Kidney (tissue), 14 donors: ENCODE results near the gene CDK6. TPM values are rescaled to one million over a fixed set of nuclear protein-coding genes. Genes with fewer than 3 reads are reported as not detected.

Experiments
- DNase-seq, 5 donors: peaks; one replicate each; pipeline ENCODE4 v3.0.0-alpha.2; 2013 to 2020
- FAIRE-seq: peaks from 2 replicates; lab custom pipeline; 2012; peaks lifted over from hg19 to GRCh38; lab: Jason Lieb, UNC
- H3K27ac ChIP-seq, 2 donors: one replicate each; pipeline ENCODE4 v1.7.0; 2013; ENCODE audit warnings: low read depth in 2 of 2, low read length in 2 of 2, inconsistent platforms in 1 of 2
- H3K27me3 ChIP-seq: one replicate; pipeline ENCODE4 v1.7.1; 2013; ENCODE audit warnings: low read length, inconsistent platforms; ENCODE audit not compliant: control insufficient read depth, insufficient read depth
- H3K36me3 ChIP-seq, 3 donors: one replicate each; pipeline versions ENCODE4 v1.7.0 to v1.7.1; 2013; ENCODE audit warnings: low read length in 3 of 3, control low read depth in 1 of 3, inconsistent platforms in 1 of 3; ENCODE audit not compliant: insufficient read depth in 3 of 3, control insufficient read depth in 2 of 3
- H3K4me1 ChIP-seq, 3 donors: one replicate each; pipeline versions ENCODE4 v1.7.0 to v1.7.1; 2013; ENCODE audit warnings: low read length in 3 of 3, inconsistent platforms in 1 of 3, low read depth in 1 of 3; ENCODE audit not compliant: control insufficient read depth in 2 of 3, insufficient read depth in 2 of 3
- H3K4me3 ChIP-seq, 3 donors: one replicate each; pipeline versions ENCODE4 v1.7.0 to v1.8.1; 2013; ENCODE audit warnings: low read length in 3 of 3, control low read depth in 1 of 3, inconsistent platforms in 1 of 3
- H3K9ac ChIP-seq, 3 donors: one replicate each; pipeline versions ENCODE4 v1.7.0 to v1.7.1; 2013; ENCODE audit warnings: low read length in 3 of 3, control low read depth in 1 of 3, inconsistent platforms in 1 of 3
- H3K9me3 ChIP-seq, 3 donors: one replicate each; pipeline versions ENCODE4 v1.7.0 to v1.7.1; 2013; ENCODE audit warnings: low read length in 3 of 3, control low read depth in 1 of 3, inconsistent platforms in 1 of 3; ENCODE audit not compliant: control insufficient read depth in 2 of 3, insufficient read depth in 1 of 3
- CTCF ChIP-seq: IDR thresholded peaks from 3 replicates; pipeline ENCODE4 v1.5.1; 2012; ENCODE audit warnings: mild to moderate bottlenecking, moderate library complexity, borderline replicate concordance; ENCODE audit not compliant: insufficient read depth; ENCODE audit errors: extremely low read depth
- intact Hi-C: fragments of 100-400 bp; cut with DNase I; formaldehyde crosslinking; loops from one replicate; pipeline ENCODE4 v1.11.1; 2022
- polyA plus RNA-seq: library from polyadenylated mRNA; stranded (reverse); fragments of 350-450 nt; fragmentation: Illumina TruSeq; extraction: RNeasy Lipid Tissue Mini Kit (QIAGEN cat#74804); gene quantifications from one replicate; pipeline ENCODE4 v1.2.3, GENCODE V29; 2014; ENCODE audit warnings: low read depth, low replicate concordance; ENCODE audit not compliant: insufficient read depth
- total RNA-seq: library from RNA; stranded (reverse); fragmentation: NEBNext Ultra II Directional; extraction: Animal tissue kit (Norgen Biotek cat#: 25700); gene quantifications from one replicate; pipeline ENCODE4 v1.2.1, GENCODE V29; 2021
- donor health status: control.
- donor health status: control.
- donor health status: control.
- donor health status: control.
- donor health status: control.
- donor health status: DM: yes; HTN: yes; CAD: no.
- donor health status: Normal renal cell carcinoma (clear cell type).

CDK6 gene
- total and polyA plus RNA-seq, 2 donors from 2014 or later: 3.6 to 20.8 TPM

GRCh38 chr7:92835851-92836488, 403 bp downstream of the CDK6 start:
- H3K4me1 ChIP-seq: no peaks in the 10 kb centered on the region
- intact Hi-C loops: no loop called here
- FAIRE-seq: no peak

GRCh38 chr7:92835261-92835850, 1.0 kb downstream of the CDK6 start:
- no peak for FAIRE-seq
- TF ChIP-seq CTCF: no peak

More at GRCh38 chr7:92835851-92836488, 403 bp downstream of the CDK6 start:
- Histone ChIP-seq H3K27ac (peak overlapping the region in 1 of 2 donors; percentile 19), H3K36me3 (no peaks in the 10 kb centered on the region), H3K9me3 (no peaks in the 10 kb centered on the region), H3K4me3 (peak overlapping the region; percentile 92 to 95 (median 95)), H3K9ac (peak overlapping the region; percentile 65 to 90 (median 90)), H3K27me3 (no peaks in the 10 kb centered on the region)
- TF ChIP-seq CTCF: no peak
- DNase-seq: peak in 3 of 5 donors; percentile 47 to 70 (median 67)

GRCh38 chr7:92834507-92835260, 1.7 kb downstream of the CDK6 start:
- H3K27ac ChIP-seq: peak overlapping the region; percentile 87 to 94
- intact Hi-C loops: no loop called here
- FAIRE-seq: no peak
- H3K4me1 ChIP-seq: no peaks in the 10 kb centered on the region
- H3K4me3 ChIP-seq: peak overlapping the region; percentile 93 to 95 (median 95)
- no peaks in the 10 kb centered on the region for H3K27me3 ChIP-seq
- peak overlapping the region; percentile 35 to 90 (median 90) for H3K9ac ChIP-seq
- DNase-seq: peak in 3 of 5 donors; percentile 50 to 86 (median 83)
- H3K36me3 ChIP-seq: no peaks in the 10 kb centered on the region
- no peak for TF ChIP-seq CTCF
- H3K9me3 ChIP-seq: no peaks in the 10 kb centered on the region

More at GRCh38 chr7:92835261-92835850, 1.0 kb downstream of the CDK6 start:
- Histone ChIP-seq H3K4me3 (peak overlapping the region; percentile 92 to 95 (median 95)), H3K27me3 (no peaks in the 10 kb centered on the region), H3K36me3 (no peaks in the 10 kb centered on the region), H3K9me3 (no peaks in the 10 kb centered on the region), H3K9ac (peak overlapping the region; percentile 65 to 90 (median 90)), H3K4me1 (no peaks in the 10 kb centered on the region), H3K27ac (peak overlapping the region in 1 of 2 donors; percentile 94)
- DNase-seq: peak; percentile 75 to 92 (median 79)
- intact Hi-C loops: no loop called here
